ENCODE results near the gene PRR18.

Gene PRR18

GRCh38 chr6:166333172-166333995 lies 25.2 kb upstream of the PRR18 start:
- DNase-seq, result no peak

GRCh38 chr6:166331503-166332415 lies 23.6 kb upstream of the PRR18 start:
- DNase-seq, result no peak

- DNase-seq, result no peak
Observed at GRCh38 chr6:166330612-166331011, 22.4 kb upstream of the PRR18 start.

- DNase-seq, result no peak
Observed at GRCh38 chr6:166325383-166326042, 17.3 kb upstream of the PRR18 start.

GRCh38 chr6:166323395-166323794 lies 15.2 kb upstream of the PRR18 start:
- DNase-seq, result no peak

- no peak for DNase-seq
Observed at GRCh38 chr6:166318649-166319600, 10.7 kb upstream of the PRR18 start.

- peak; percentile 19 for DNase-seq
Observed at GRCh38 chr6:166318227-166318626, 10.0 kb upstream of the PRR18 start.

- no peak for DNase-seq
Observed at GRCh38 chr6:166317261-166318212, 9.3 kb upstream of the PRR18 start.

GRCh38 chr6:166315436-166315835 lies 7.2 kb upstream of the PRR18 start:
- DNase-seq, result no peak

GRCh38 chr6:166314454-166314853 lies 6.3 kb upstream of the PRR18 start:
- no peak for DNase-seq

- DNase-seq, result peak; percentile 28
Observed at GRCh38 chr6:166313255-166314070, 5.3 kb upstream of the PRR18 start.

- DNase-seq, result no peak
Observed at GRCh38 chr6:166312832-166313231, 4.6 kb upstream of the PRR18 start.

GRCh38 chr6:166310634-166311033 lies 2.4 kb upstream of the PRR18 start:
- no peak for DNase-seq

GRCh38 chr6:166309977-166310376 lies 1.8 kb upstream of the PRR18 start:
- DNase-seq, result no peak

GRCh38 chr6:166308769-166309589 lies 787 bp upstream of the PRR18 start:
- DNase-seq, result peak; percentile 97

- peak; percentile 60 for DNase-seq
Observed at GRCh38 chr6:166307082-166308032, 835 bp downstream of the PRR18 start.

- peak; percentile 72 for DNase-seq
Observed at GRCh38 chr6:166306378-166307081, 1.7 kb downstream of the PRR18 start.
